Spleen (tissue), 7 donors: ENCODE results near the gene JADE3.

Experiments
- POLR2AphosphoS5 ChIP-seq, 3 donors: sonication (generic); formaldehyde crosslinking; IDR thresholded peaks; one replicate each; pipeline ENCODE4 v1.5.1; 2017; ENCODE audit warnings: antibody characterized with exemption in 3 of 3
- TF ChIP-seq, protein P1 (sequence below), 11 experiments: fragments of 200-600 bp in 7 of 11; fragments of 450-650 bp in 4 of 11; sonication (generic) in 4 of 11; IDR thresholded peaks in 8 of 11; conservative IDR thresholded peaks in 3 of 11; 1 replicate in 7 of 11; 2 replicates in 4 of 11; pipeline versions ENCODE4 v1.4.0 to v1.8.0; 2016 to 2021; ENCODE audit warnings: antibody characterized with exemption in 11 of 11, inconsistent platforms in 4 of 11, mild to moderate bottlenecking in 1 of 11
- donor health status: DM: no; HTN: no; CAD: no; lungs with moderate emphysema.
- donor health status: DM: no; HTN: no; CAD: no.
- donor health status: DM: no; HTN: no; CAD: no.

DNA sequence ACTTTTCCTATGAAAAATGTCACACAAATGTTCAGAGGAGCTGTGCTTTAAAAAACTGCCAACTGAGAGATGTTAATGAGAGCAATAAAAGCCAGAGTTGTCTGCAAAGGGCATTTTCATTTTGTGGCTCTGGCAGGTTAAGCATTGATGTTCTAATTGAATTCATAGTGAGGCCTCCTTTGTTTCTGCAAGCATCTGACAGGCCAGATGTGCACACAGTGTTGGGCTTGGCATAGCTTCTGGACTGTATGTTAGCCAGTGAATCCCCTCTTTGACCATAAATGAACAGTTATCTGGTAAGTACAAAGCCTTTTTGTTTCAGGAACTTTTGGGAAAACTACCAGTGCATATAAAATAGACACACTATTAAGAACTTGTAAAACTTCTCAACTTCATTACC lies 81.9 kb downstream of the JADE3 start:
- TF ChIP-seq POLR2AphosphoS5 (IDR thresholded peaks at IDR 0.05), result no peak
- TF ChIP-seq, protein P1, sequence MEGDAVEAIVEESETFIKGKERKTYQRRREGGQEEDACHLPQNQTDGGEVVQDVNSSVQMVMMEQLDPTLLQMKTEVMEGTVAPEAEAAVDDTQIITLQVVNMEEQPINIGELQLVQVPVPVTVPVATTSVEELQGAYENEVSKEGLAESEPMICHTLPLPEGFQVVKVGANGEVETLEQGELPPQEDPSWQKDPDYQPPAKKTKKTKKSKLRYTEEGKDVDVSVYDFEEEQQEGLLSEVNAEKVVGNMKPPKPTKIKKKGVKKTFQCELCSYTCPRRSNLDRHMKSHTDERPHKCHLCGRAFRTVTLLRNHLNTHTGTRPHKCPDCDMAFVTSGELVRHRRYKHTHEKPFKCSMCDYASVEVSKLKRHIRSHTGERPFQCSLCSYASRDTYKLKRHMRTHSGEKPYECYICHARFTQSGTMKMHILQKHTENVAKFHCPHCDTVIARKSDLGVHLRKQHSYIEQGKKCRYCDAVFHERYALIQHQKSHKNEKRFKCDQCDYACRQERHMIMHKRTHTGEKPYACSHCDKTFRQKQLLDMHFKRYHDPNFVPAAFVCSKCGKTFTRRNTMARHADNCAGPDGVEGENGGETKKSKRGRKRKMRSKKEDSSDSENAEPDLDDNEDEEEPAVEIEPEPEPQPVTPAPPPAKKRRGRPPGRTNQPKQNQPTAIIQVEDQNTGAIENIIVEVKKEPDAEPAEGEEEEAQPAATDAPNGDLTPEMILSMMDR (IDR thresholded peaks at IDR 0.05 in 8 of 11, conservative IDR thresholded peaks at IDR 0.05 in 3 of 11), result no peak
